ENCODE data around the gene ZNF101. TPM values are rescaled to one million over a fixed set of nuclear protein-coding genes. Genes with fewer than 3 reads are reported as not detected.

The ZNF101 gene
- total RNA-seq, 1 experiment from 2014 or later: 51.4 TPM

DNA sequence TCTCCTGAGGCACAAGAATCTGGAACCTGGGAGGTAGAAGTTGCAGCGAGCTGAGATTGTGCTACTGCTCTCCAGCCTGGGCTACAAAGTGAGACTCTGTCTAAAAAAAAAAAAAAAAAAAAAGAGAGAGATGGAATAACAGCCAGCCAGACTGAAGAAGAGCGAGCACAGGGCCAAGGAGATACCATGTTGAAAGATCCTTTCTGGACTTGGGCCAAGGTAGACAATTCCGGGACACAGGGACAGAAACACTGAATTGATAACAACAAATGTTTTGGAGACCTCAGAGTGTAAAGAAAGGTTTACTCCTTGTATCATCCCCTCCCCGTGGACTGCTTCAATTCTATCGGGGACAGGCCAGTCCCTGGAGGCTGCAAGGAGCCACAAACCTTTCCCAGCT, 45.3 kb upstream of the ZNF101 start (continued):
- TF ChIP-seq, protein P1, sequence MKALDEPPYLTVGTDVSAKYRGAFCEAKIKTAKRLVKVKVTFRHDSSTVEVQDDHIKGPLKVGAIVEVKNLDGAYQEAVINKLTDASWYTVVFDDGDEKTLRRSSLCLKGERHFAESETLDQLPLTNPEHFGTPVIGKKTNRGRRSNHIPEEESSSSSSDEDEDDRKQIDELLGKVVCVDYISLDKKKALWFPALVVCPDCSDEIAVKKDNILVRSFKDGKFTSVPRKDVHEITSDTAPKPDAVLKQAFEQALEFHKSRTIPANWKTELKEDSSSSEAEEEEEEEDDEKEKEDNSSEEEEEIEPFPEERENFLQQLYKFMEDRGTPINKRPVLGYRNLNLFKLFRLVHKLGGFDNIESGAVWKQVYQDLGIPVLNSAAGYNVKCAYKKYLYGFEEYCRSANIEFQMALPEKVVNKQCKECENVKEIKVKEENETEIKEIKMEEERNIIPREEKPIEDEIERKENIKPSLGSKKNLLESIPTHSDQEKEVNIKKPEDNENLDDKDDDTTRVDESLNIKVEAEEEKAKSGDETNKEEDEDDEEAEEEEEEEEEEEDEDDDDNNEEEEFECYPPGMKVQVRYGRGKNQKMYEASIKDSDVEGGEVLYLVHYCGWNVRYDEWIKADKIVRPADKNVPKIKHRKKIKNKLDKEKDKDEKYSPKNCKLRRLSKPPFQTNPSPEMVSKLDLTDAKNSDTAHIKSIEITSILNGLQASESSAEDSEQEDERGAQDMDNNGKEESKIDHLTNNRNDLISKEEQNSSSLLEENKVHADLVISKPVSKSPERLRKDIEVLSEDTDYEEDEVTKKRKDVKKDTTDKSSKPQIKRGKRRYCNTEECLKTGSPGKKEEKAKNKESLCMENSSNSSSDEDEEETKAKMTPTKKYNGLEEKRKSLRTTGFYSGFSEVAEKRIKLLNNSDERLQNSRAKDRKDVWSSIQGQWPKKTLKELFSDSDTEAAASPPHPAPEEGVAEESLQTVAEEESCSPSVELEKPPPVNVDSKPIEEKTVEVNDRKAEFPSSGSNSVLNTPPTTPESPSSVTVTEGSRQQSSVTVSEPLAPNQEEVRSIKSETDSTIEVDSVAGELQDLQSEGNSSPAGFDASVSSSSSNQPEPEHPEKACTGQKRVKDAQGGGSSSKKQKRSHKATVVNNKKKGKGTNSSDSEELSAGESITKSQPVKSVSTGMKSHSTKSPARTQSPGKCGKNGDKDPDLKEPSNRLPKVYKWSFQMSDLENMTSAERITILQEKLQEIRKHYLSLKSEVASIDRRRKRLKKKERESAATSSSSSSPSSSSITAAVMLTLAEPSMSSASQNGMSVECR (CRISPR knock-in tag; IDR thresholded peaks at IDR 0.05; ENCODE audit: borderline replicate concordance): no peak
- no peak for TF ChIP-seq SOX15 (CRISPR knock-in tag; IDR thresholded peaks at IDR 0.05)
- no peak for TF ChIP-seq ZNF416 (CRISPR knock-in tag; IDR thresholded peaks at IDR 0.05)
- no peak for TF ChIP-seq CBFB (CRISPR knock-in tag; IDR thresholded peaks at IDR 0.05; ENCODE audit: low read depth)
- TF ChIP-seq SP1 (CRISPR knock-in tag; conservative IDR thresholded peaks at IDR 0.05): no peak

DNA sequence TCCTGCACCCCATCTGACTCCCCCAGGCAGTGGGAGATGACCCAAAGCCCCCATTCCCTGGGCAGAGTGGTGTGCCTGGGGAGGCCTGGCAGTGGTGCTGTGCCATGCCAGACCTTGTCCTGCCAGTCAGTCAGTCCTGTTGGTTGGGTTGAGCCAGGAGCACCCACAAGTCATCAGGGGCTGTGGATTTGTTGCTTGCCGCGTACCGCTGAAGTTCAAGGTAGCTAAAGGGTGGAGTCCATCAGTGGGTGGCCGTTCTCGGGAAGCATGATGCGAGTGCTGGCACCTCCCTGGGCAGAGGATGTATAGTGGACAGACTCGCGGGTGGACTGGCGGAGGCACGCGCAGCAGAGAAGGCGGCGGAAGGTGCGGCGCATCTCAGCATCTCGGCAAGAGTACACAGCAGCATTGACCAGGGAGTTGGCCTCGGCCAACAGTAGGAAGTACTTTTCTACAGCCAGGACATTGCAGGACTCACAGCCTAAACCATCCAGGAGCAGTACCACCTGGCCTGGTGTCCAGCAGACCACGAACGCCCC, 44.5 kb upstream of the ZNF101 start:
- TF ChIP-seq, protein P2, sequence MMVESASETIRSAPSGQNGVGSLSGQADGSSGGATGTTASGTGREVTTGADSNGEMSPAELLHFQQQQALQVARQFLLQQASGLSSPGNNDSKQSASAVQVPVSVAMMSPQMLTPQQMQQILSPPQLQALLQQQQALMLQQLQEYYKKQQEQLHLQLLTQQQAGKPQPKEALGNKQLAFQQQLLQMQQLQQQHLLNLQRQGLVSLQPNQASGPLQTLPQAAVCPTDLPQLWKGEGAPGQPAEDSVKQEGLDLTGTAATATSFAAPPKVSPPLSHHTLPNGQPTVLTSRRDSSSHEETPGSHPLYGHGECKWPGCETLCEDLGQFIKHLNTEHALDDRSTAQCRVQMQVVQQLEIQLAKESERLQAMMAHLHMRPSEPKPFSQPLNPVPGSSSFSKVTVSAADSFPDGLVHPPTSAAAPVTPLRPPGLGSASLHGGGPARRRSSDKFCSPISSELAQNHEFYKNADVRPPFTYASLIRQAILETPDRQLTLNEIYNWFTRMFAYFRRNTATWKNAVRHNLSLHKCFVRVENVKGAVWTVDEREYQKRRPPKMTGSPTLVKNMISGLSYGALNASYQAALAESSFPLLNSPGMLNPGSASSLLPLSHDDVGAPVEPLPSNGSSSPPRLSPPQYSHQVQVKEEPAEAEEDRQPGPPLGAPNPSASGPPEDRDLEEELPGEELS (CRISPR knock-in tag; IDR thresholded peaks at IDR 0.05): no peak
- no peak for TF ChIP-seq NR1H2 (CRISPR knock-in tag; IDR thresholded peaks at IDR 0.05)
- TF ChIP-seq, protein P3, sequence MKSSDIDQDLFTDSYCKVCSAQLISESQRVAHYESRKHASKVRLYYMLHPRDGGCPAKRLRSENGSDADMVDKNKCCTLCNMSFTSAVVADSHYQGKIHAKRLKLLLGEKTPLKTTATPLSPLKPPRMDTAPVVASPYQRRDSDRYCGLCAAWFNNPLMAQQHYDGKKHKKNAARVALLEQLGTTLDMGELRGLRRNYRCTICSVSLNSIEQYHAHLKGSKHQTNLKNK (CRISPR knock-in tag; IDR thresholded peaks at IDR 0.05): no peak
- no peak for TF ChIP-seq IRF2 (CRISPR knock-in tag; IDR thresholded peaks at IDR 0.05; ENCODE audit: borderline replicate concordance, low read depth)
- TF ChIP-seq ETV6 (CRISPR knock-in tag; IDR thresholded peaks at IDR 0.05): no peak
- TF ChIP-seq, protein P4, sequence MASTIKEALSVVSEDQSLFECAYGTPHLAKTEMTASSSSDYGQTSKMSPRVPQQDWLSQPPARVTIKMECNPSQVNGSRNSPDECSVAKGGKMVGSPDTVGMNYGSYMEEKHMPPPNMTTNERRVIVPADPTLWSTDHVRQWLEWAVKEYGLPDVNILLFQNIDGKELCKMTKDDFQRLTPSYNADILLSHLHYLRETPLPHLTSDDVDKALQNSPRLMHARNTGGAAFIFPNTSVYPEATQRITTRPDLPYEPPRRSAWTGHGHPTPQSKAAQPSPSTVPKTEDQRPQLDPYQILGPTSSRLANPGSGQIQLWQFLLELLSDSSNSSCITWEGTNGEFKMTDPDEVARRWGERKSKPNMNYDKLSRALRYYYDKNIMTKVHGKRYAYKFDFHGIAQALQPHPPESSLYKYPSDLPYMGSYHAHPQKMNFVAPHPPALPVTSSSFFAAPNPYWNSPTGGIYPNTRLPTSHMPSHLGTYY (CRISPR knock-in tag; IDR thresholded peaks at IDR 0.05): no peak
- TF ChIP-seq E2F5 (CRISPR knock-in tag; IDR thresholded peaks at IDR 0.05): no peak
- TF ChIP-seq TEAD1 (CRISPR knock-in tag; IDR thresholded peaks at IDR 0.05): no peak
- no peak for TF ChIP-seq RELA (CRISPR knock-in tag; IDR thresholded peaks at IDR 0.05; ENCODE audit: borderline replicate concordance)
- TF ChIP-seq, protein P5, sequence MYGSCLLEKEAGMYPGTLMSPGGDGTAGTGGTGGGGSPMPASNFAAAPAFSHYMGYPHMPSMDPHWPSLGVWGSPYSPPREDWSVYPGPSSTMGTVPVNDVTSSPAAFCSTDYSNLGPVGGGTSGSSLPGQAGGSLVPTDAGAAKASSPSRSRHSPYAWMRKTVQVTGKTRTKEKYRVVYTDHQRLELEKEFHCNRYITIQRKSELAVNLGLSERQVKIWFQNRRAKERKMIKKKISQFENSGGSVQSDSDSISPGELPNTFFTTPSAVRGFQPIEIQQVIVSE (CRISPR knock-in tag; IDR thresholded peaks at IDR 0.05; ENCODE audit: borderline replicate concordance): no peak
- TF ChIP-seq ZNF219 (CRISPR knock-in tag; IDR thresholded peaks at IDR 0.05; ENCODE audit: borderline replicate concordance): no peak
- no peak for TF ChIP-seq GTF2I (CRISPR knock-in tag; conservative IDR thresholded peaks at IDR 0.05)
- TF ChIP-seq, protein P6, sequence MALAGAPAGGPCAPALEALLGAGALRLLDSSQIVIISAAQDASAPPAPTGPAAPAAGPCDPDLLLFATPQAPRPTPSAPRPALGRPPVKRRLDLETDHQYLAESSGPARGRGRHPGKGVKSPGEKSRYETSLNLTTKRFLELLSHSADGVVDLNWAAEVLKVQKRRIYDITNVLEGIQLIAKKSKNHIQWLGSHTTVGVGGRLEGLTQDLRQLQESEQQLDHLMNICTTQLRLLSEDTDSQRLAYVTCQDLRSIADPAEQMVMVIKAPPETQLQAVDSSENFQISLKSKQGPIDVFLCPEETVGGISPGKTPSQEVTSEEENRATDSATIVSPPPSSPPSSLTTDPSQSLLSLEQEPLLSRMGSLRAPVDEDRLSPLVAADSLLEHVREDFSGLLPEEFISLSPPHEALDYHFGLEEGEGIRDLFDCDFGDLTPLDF (CRISPR knock-in tag; IDR thresholded peaks at IDR 0.05): no peak
- TF ChIP-seq SMAD3 (CRISPR knock-in tag; IDR thresholded peaks at IDR 0.05; ENCODE audit: borderline replicate concordance): no peak
- TF ChIP-seq PRRX2 (CRISPR knock-in tag; IDR thresholded peaks at IDR 0.05): no peak
- TF ChIP-seq ZNF317 (CRISPR knock-in tag; IDR thresholded peaks at IDR 0.05; ENCODE audit: borderline replicate concordance, low read depth): no peak
- TF ChIP-seq ATF1 (CRISPR knock-in tag; IDR thresholded peaks at IDR 0.05): no peak
- CTCF ChIA-PET: no interaction called here
- H3K9me3 Mint-ChIP-seq: no peaks in the 10 kb centered on the region
- H3K27me3 Mint-ChIP-seq (ENCODE audit: low read depth): peaks cover 9% of the 10 kb centered on the region
- H3K27ac Mint-ChIP-seq: no peak overlapping the region
- ATAC-seq (no peak), DNase-seq (ENCODE audit: low spot score) (no peak)
- peaks cover 16% of the 10 kb centered on the region for H3K36me3 Mint-ChIP-seq
- H3K4me1 Mint-ChIP-seq: peaks cover 21% of the 10 kb centered on the region
- no peak overlapping the region for H3K4me3 Mint-ChIP-seq
- POLR2A ChIA-PET: no interaction called here
